ENCODE results near the gene PYDC1.
"Not testable (repeated sequence)": the region's sequence is repeated elsewhere in the genome, so short reads cannot be mapped to it uniquely, and the experiment has no call there.

Gene PYDC1

DNA sequence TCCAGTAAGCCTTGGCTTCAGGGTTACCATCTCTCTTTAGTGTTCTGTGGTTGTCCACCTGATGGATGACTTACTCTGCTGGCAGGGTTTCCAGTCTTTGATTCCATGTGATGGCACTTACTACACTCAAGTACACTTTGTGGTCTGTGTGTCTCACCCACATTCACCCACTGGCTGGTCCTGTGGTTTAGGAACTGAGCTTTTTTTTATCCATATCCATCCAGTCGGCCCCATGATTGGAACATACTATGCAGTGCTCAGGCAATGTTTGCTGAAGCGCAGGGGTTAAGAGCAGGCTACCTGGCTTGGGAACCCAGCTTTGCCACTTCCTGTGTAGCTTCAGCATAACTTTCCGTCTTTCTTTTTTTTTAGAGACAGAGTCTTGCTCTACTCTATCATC, 39.8 kb downstream of the PYDC1 start:
- DNase-seq: no peak

DNA sequence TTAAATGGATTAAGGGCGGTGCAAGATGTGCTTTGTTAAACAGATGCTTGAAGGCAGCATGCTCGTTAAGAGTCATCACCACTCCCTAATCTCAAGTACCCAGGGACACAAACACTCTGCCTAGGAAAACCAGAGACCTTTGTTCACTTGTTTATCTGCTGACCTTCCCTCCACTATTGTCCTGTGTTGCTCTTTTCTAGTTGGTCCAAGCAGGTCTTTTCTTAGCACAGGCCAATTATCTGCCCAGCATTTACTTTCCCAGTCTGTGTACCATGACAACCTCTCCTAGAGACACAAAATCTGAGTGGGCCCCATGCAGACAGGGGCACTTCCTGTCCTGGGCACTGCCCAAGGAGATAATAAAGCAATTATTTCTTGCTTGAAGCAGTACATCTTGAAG, 46.9 kb downstream of the PYDC1 start:
- not testable (repeated sequence) for DNase-seq

DNA sequence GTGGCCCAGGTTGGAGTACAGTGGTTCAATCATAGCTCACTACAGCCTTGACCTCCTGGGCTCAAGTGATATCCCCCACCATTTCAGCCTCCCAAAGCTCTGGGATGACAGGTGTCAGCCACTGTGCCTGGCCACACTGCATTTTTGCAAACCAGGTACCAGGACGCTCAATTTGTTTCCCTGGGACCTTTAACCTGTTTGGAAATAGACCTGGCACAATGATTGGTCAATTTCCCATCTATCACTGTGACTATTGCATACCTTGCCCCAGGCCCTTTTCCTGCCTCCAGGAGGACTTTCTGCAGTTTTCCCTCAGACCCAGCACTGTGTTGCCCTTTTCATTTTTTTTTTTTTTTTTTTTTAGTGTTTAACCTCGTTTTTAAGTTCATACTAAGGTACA, 48.1 kb downstream of the PYDC1 start:
- no peak for DNase-seq

DNA sequence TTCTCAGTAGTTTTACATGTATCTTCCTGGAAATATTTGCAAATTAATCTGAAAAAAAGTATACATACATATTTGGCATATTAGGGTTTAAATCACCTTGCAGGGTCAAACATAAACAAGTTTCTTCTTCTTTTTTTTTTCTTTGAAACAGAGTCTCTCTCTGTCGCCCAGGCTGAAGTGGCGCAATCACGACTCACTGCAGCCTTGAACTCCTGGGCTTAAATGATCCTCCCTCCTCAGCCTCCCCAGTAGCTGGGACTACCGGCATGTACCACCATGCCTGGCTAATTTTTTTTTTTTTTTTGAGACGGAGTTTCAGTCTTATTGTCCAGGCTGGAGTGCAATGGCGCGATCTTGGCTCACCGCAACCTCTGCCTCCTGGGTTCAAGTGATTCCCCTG, 49.6 kb downstream of the PYDC1 start:
- DNase-seq: no peak
